HG03558 (cell line): ENCODE data around the gene SEMA3E.

Source experiments
- ATAC-seq: cut with Tn5 transposase; IDR thresholded peaks from one replicate; pipeline ENCODE4 v1.9.1; 2021; ENCODE audit warnings: moderate number of reproducible peaks; ENCODE audit not compliant: unreplicated experiment; ENCODE audit errors: extremely low read depth

The SEMA3E gene

GRCh38 chr7:83410989-83411591 is 237.8 kb downstream of the SEMA3E start:
- ATAC-seq = no peak

- no peak for ATAC-seq
Observed at GRCh38 chr7:83394776-83395175, 254.2 kb downstream of the SEMA3E start.

- ATAC-seq = no peak
Observed at GRCh38 chr7:83388436-83388835, 260.5 kb downstream of the SEMA3E start.

- no peak for ATAC-seq
Observed at GRCh38 chr7:83366629-83367028, 282.3 kb downstream of the SEMA3E start.

- ATAC-seq = no peak
Observed at GRCh38 chr7:83365746-83366145, 283.2 kb downstream of the SEMA3E start.

GRCh38 chr7:83362871-83363550 is 285.9 kb downstream of the SEMA3E start:
- ATAC-seq = no peak

- ATAC-seq = no peak
Observed at GRCh38 chr7:83359108-83359507, 289.8 kb downstream of the SEMA3E start.

- ATAC-seq = no peak
Observed at GRCh38 chr7:83355143-83355542, 293.8 kb downstream of the SEMA3E start.

GRCh38 chr7:83347945-83348444 is 300.9 kb downstream of the SEMA3E start:
- no peak for ATAC-seq

- no peak for ATAC-seq
Observed at GRCh38 chr7:83339907-83340306, 309.0 kb downstream of the SEMA3E start.

GRCh38 chr7:83338277-83338950 is 310.5 kb downstream of the SEMA3E start:
- no peak for ATAC-seq

- no peak for ATAC-seq
Observed at GRCh38 chr7:83337050-83337449, 311.9 kb downstream of the SEMA3E start.

- ATAC-seq = no peak
Observed at GRCh38 chr7:83326223-83326622, 322.7 kb downstream of the SEMA3E start.

GRCh38 chr7:83325083-83325482 is 323.9 kb downstream of the SEMA3E start:
- ATAC-seq = no peak

- ATAC-seq = no peak
Observed at GRCh38 chr7:83324596-83324995, 324.3 kb downstream of the SEMA3E start.

GRCh38 chr7:83321011-83321410 is 327.9 kb downstream of the SEMA3E start:
- no peak for ATAC-seq

GRCh38 chr7:83313931-83314330 is 335.0 kb downstream of the SEMA3E start:
- no peak for ATAC-seq
